ENCODE data around the gene ZFR. TPM values are rescaled to one million over a fixed set of nuclear protein-coding genes. Genes with fewer than 3 reads are reported as not detected.

Gene ZFR
- polyA plus RNA-seq, 1 experiment = 88.6 TPM

- POLR2A ChIA-PET = no interaction called here
- CTCF ChIA-PET = interaction anchor here (1.2 kb wide), 1 partner anchor 101 kb away, joined by 3 read pairs; no protein-coding TSS in a partner anchor
- H3K36me3 ChIP-seq (ENCODE audit: control insufficient read depth, insufficient read depth, low read length) = no peaks in the 10 kb centered on the region
These were observed 111.6 kb downstream of the ZFR start for GRCh38 chr5:32332966-32333365.

GRCh38 chr5:32332361-32332760 is 112.2 kb downstream of the ZFR start:
- CTCF ChIA-PET = interaction anchor here (1.1 kb wide), 1 partner anchor 45 kb away, joined by 3 read pairs; no protein-coding TSS in a partner anchor
- Histone ChIP-seq H3K36me3 (ENCODE audit: control insufficient read depth, insufficient read depth, low read length) (no peaks in the 10 kb centered on the region), H3K4me3 (ENCODE audit: low read depth, low read length) (no peak overlapping the region), H3K27me3 (ENCODE audit: control insufficient read depth, insufficient read depth, low read length) (no peaks in the 10 kb centered on the region)
- POLR2A ChIA-PET = no interaction called here
- no peak for DNase-seq (ENCODE audit: low read depth)
- TF ChIP-seq CTCF (IDR thresholded peaks at IDR 0.05; ENCODE audit: insufficient read depth, low read depth, low read length) = no peak

More at GRCh38 chr5:32332966-32333365, 111.6 kb downstream of the ZFR start:
- Histone ChIP-seq H3K4me3 (ENCODE audit: low read depth, low read length) (no peak overlapping the region), H3K27me3 (ENCODE audit: control insufficient read depth, insufficient read depth, low read length) (no peaks in the 10 kb centered on the region)
- no peak for TF ChIP-seq CTCF (IDR thresholded peaks at IDR 0.05; ENCODE audit: insufficient read depth, low read depth, low read length)
- DNase-seq (ENCODE audit: low read depth) = no peak

GRCh38 chr5:32331935-32332274 is 112.6 kb downstream of the ZFR start:
- no peaks in the 10 kb centered on the region for H3K27me3 ChIP-seq (ENCODE audit: control insufficient read depth, insufficient read depth, low read length)
- H3K4me3 ChIP-seq (ENCODE audit: low read depth, low read length) = no peak overlapping the region
- POLR2A ChIA-PET = no interaction called here
- no peak for DNase-seq (ENCODE audit: low read depth)
- no peak for TF ChIP-seq CTCF (IDR thresholded peaks at IDR 0.05; ENCODE audit: insufficient read depth, low read depth, low read length)
- H3K36me3 ChIP-seq (ENCODE audit: control insufficient read depth, insufficient read depth, low read length) = no peaks in the 10 kb centered on the region
- CTCF ChIA-PET = interaction anchor here (1.1 to 6.0 kb wide), 4 partner anchors 12 to 100 kb away, joined by 3 to 145 read pairs (median 18); no protein-coding TSS in a partner anchor

GRCh38 chr5:32331217-32331934 is 113.2 kb downstream of the ZFR start:
- H3K27me3 ChIP-seq (ENCODE audit: control insufficient read depth, insufficient read depth, low read length) = no peaks in the 10 kb centered on the region
- DNase-seq (ENCODE audit: low read depth) = no peak
- no peak for TF ChIP-seq CTCF (IDR thresholded peaks at IDR 0.05; ENCODE audit: insufficient read depth, low read depth, low read length)
- POLR2A ChIA-PET = no interaction called here
- CTCF ChIA-PET = interaction anchor here (0.7 to 6.0 kb wide), 8 partner anchors 12 to 259 kb away, joined by 3 to 145 read pairs (median 7); no protein-coding TSS in a partner anchor
- H3K4me3 ChIP-seq (ENCODE audit: low read depth, low read length) = no peak overlapping the region
- H3K36me3 ChIP-seq (ENCODE audit: control insufficient read depth, insufficient read depth, low read length) = no peaks in the 10 kb centered on the region

- H3K36me3 ChIP-seq (ENCODE audit: control insufficient read depth, insufficient read depth, low read length) = no peaks in the 10 kb centered on the region
- ChIA-PET CTCF (interaction anchor here (0.6 to 6.0 kb wide), 22 partner anchors 8 to 506 kb away, joined by 3 to 145 read pairs (median 4); no protein-coding TSS in a partner anchor), POLR2A (no interaction called here)
- no peak overlapping the region for H3K4me3 ChIP-seq (ENCODE audit: low read depth, low read length)
- no peaks in the 10 kb centered on the region for H3K27me3 ChIP-seq (ENCODE audit: control insufficient read depth, insufficient read depth, low read length)
- DNase-seq (ENCODE audit: low read depth) = no peak
- TF ChIP-seq CTCF (IDR thresholded peaks at IDR 0.05; ENCODE audit: insufficient read depth, low read depth, low read length) = no peak
These were observed 114.2 kb downstream of the ZFR start for GRCh38 chr5:32330126-32330971.

All from BJ (cell line).